CD1c-positive myeloid dendritic cell (primary cell): ENCODE results near the gene AFDN.
"Not testable (repeated sequence)": the region's sequence is repeated elsewhere in the genome, so short reads cannot be mapped to it uniquely, and the experiment has no call there.

Source experiments
- DNase-seq: peaks from one replicate; pipeline ENCODE4 v3.0.0-alpha.2; 2016; ENCODE audit errors: extremely low spot score

Gene AFDN

DNA sequence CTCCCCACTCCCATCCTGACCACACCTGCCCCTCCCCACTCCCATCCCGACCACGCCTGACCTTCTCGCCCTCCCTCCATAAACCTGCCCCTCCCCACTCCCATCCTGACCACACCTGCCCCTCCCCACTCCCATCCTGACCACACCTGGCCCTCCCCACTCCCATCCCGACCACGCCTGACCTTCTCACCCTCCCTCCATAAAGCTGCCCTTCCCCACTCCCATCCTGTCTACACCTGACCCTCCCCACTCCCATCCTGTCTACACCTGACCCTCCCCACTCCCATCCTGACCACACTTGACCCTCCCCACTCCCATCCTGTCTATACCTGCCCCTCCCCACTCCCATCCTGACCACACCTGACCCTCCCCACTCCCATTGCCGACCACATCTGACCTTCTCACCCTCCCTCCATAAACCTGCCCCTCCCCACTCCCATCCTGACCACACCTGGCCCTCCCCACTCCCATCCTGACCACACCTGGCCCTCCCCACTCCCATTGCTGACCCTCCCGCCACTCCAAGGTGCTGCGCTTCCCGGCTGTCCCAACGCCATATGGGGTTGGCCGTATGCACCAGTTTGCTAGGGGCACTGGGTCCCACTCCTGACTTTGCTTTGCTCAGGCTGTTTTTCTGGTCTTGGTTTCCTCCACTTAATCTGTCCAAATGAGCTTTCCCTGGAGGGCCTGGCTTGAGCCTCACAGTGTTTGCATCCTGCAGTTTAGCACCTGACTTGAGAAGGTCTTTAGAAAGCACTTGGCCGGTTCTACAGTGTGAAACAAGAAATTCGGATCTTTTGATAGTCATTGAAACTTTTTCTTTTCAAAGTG, 173.7 kb downstream of the AFDN start:
- no peak for DNase-seq

DNA sequence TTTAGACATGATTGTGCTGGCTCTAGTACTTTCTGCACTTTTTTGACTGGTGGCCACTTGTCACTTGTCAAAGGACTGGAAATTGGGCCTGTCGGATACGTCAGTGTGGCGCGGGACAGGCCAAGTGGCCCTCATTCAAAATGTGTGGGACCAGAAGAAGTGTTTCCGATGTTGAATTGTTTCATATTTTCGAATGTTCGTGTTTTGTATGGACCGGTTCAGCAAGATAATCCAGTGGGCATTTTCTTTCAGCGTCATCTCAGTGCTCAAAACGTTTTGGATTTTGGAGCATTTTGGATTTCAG, 174.3 kb downstream of the AFDN start:
- no peak for DNase-seq

DNA sequence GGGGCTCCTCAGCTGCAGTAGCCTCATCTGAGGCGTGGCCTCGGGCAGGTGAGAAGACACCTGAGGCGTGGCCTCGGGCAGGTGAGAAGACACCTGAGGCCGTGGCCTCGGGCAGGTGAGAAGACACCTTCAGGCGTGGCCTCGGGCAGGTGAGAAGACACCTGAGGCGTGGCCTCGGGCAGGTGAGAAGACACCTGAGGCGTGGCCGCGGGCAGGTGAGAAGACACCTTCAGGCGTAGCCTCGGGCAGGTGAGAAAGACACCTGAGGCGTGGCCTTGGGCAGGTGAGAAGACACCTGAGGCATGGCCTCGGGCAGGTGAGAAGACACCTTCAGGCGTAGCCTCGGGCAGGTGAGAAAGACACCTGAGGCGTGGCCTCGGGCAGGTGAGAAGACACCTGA, 174.8 kb downstream of the AFDN start:
- DNase-seq, result not testable (repeated sequence)

DNA sequence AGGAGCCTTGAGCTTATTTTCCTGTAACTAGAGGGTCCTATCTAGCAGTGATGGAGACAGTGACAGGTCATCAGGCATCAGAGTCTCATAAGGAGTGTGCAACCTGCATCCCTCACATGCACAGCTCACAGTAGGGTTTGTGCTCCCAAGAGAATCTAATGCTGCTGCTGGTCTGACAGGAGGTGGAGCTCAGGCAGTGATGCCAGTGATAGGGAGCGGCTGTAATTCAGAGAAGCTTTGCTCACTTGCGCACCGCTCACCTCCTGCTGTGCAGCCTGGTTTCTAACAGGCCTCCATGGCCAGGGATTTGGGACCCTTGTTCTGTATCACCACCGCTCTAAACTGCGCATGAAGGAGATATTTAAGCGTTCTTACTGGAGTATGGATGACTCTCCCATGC, 176.1 kb downstream of the AFDN start:
- DNase-seq, result no peak

DNA sequence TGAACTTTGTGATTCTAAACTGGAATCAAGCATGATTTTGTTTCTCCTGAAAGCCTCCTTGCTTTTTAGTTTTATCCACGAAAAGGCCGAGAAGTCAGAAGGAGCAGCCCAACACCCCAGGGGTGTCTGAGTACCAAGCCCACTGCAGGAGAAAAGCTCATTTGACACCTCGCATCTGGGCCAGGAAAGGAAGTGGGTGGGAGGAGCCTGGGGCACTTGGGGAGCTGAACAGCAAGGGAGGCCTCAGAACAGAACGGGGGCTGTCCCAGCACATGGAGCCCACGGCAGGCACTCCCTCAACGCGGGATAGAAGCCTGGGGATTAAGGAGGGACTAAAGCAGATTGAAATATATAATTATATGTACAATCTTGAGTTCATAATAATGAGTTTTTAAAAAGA, 177.3 kb downstream of the AFDN start:
- DNase-seq, result no peak

DNA sequence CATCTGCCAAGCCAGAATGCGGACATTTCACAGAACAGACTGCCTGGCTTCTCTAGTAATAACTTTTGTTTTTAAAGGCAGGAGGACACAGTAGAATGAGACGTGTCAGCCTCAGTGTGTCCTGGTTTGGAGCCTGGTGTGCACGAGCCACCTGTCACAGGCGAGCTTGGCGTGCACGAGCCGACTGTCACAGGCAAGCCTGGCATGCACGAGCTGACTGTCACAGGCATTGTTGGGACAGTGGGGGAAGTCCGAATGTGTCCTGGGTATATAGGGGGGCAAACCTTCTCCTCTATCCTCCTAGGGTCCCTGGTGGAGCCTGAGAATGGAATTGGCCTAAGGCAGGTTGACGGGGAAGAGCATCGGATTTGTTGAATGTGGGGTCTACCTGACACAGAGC, 178.2 kb downstream of the AFDN start:
- no peak for DNase-seq

DNA sequence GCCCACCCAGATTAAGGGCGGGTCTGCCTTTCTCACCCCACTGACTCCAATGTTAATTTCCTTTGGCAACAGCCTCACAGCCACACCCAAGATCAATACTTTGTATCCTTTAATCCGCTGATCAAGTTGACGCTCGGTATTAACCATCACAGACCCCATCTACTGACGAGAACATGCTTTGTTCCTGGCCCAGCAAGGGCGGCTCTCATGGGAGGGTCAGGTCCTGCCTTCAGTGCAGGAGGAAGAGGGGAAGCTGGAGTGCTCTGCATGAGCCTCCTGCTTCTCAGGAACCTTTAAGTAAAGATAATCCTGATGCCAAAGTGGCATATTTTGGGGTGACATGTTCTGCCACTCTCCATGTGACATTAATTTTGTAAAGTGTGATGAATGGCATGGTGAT, 179.1 kb downstream of the AFDN start:
- no peak for DNase-seq

DNA sequence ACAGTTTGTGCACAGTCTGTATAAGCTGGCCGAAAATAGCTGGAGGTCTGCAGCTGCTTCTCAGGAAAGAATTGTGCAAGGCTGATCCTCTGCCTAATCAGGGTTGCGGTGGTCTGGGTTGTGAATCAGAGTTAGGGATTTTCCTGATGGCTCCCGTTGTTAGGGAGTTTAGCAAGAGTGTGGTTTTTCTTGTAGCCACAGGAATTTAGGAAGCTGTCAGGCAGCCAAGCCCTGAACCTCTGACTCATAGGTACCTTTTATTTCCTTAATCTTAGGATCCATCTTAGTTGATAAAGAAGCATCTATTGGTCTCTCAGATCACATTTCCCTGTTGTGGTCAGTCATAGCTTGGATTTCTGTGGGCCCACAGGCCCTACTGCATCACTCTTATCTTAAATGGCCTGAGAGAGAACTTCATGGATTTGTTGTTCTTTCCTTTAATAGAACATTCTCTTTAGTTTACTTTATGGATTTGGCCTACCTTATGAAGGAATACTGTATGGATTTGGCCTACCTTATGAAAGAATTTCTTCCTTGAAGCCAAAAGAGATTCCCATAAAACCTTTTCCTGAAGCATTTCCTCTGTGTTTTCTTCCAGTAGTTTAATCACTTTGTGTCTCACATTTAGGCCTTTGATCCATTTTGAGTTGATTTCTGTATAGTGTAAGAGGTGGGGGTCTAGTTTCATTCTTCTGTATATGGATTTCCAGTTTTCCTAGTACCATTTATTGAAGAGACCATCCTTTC, 181.1 kb downstream of the AFDN start:
- DNase-seq, result peak; percentile 60

DNA sequence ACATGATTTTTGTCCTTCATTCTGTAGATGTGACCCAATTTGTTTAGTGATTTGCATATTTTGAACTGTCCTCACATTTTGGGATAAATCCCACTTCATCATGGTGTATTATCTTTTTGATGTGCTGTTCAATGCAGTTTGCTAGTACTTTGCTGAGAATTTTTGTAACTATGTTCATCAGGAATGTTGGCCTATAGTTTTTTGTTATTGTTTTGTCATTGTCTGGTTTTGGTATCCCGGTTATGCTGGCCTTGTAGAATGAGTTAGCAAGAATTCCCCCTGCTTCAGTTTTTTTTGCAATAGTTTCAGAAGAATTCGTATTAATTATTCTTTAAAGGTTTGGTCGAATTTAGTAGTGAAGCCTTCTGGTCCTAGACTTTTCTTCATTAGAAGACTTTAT, 182.6 kb downstream of the AFDN start:
- DNase-seq, result no peak

DNA sequence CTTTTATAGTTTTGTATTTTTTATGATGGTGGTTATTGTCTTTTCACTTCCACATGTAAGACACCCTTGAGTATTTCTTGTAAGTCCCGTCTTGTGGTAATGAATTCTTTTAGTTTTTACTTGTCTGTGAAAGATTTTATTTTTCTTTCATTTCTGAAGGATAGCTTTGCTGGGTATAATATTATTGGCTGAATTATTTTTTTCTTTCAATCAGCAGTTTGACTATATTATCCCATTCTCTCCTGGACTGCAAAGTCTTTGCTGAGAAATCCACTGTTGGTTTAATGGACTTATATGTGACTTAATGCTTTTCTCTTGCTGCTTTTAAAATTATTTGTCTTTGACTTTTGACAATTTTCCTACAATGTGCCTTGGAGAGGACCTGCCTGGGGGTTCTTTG, 184.6 kb downstream of the AFDN start:
- no peak for DNase-seq

DNA sequence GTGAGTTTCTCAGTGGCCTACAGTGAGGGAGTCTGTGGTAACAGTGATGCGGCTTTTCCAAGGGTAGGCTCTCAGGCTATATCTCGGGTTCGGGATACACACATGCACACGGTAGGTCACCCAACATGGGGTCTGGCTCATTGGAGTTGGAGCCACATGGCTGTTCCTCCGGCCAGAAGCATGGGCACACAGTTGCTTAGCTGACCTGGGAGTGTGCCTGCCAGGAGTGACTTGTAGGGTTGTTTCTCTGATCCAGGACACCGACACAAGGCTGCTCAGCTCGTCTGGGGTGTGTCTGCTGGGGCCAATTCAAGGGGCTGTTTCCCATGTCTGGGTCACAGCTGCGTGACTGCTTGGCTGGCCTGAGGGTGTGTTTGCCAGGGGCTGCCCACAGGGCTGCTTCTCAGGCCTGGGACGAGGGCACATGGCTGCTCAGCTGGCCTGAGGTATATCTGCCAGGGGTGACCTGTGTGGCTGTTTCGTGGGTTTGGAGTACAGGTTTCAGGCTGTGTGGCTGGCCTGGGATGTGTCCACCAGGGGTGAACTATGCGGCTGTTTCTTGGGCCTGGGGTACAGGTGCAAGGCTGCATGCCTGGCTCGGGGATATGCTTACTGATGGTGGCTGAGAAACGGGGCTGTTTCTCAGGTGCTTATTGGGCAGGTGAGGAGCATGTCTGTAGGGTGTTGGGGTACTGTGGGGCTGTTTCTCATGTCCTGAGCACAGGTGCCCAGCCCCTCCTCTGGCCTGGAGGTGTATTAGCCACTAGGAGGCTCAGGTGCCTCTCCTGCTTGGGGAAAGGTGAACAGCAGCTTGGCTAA, 185.9 kb downstream of the AFDN start:
- no peak for DNase-seq

DNA sequence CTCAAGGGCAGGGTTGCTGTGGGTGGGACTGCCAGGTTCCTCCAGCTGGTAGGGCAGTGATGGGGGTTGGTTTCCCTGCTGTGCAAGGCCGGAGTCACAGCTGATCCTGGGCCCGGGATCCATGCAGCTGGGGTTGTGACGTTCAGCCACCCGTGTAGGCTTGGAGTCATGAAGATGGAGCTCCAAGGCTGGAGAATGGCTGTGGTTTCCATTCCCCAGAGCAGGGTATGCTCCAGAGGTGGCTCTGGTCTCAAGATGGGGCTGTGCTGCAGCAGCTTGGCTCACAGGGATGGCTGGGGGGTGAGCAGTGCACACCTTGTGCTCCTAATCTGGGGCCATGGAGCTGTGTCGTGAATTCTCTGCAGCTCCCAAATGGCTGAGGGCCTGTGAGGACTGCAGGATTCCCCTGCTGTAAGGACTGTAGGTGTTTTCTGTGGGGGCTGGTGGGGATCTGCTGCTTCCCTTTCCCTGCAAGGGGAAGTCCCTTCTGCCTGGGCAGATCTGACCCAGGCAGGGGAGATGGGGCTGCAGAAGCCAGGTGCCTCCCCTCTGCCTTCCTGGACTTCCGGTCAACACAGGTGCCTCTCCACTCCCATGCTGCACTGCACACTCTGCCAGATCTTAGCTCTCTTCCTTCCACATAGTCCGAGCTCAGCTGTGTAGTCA, 186.7 kb downstream of the AFDN start:
- no peak for DNase-seq

DNA sequence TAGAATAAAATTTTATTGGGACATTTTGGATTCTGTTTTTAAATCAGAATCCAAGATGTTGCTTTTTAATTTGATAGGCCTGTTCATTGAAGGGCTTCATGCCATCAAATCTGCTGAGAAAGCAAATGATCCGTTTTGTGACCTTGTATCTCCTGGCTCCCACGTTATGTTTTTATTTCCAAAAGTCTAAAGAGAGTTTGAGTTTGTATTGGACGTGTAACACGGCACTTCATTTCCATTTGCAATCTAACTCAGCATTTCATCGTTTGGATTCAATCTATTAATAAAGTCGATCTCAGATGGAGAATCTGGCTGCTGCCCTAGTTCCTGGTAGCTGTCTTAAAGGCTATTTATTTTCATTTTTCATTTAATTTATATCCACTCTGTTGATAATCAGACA, 187.7 kb downstream of the AFDN start:
- no peak for DNase-seq

DNA sequence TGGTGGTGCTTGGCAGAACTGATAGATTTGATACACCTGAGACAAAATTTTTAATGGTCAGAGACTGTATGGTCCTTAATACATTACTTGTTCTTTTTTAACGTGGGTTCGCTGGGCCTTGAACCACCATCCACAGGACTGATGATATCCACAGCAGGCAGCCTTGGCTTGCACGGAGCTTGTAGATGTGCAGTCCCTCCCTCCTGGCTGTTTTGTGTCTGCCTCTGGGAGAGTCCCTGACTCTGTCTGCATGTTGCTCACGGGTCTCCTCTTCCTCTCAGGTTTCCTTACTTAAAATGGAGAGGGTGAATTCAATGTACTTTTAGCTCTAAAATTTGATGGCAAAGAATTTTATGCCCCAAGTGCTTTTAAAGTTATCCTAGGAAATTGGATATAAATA, 188.3 kb downstream of the AFDN start:
- no peak for DNase-seq

DNA sequence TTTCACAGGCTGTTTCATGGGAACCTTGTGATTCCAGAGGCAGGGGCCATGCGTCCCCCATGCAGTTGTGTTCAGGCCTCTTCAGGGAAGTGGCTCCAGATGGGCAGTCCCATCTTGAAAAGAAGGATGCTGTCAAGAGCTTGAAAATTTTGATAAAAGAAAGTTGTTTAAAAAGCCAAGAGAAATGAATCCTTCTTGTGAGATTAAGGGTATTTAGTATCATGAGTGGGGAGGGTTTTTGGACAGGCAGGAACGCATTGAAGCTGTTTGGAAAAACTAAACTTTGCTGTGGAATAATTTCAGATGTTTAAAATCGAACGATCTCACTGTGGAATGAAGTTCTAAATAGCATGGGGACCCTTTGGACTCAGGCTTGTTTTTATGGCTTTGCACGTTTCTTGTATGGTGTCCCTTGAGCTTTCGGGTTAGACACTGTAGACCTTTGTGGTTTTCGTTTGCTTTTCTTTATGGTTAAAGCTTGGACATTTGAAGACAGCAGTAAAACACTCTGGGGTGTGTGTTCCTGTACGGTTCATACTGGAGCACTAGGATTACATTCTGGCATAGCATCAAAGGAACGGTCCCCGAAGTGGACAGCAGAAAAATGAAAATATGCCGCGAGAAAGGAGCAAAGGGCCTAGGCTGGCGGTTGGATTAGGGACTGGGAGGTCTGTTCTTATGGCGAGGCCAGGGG, 188.9 kb downstream of the AFDN start:
- DNase-seq, result no peak

DNA sequence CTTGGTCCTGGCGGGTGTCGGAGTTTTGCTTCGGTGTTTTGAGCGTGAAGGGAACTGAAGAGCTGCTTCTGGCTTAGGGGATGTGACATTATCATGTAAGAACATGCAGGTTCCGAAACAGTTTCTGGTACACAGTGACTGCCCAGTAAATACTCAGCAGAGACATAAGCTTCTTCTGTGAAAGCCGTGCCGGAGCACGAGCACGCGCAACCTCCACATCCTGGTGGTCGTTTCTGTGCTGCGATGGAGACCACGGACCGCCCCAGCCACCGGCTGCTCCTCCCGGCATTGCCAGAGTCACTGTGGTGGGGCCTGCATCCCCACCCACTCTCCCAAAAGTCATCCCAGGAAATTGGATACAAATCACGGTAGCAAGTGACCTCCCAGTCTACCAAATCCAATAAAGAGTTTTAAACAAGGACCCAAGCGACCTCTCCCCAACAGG, 189.5 kb downstream of the AFDN start:
- no peak for DNase-seq

DNA sequence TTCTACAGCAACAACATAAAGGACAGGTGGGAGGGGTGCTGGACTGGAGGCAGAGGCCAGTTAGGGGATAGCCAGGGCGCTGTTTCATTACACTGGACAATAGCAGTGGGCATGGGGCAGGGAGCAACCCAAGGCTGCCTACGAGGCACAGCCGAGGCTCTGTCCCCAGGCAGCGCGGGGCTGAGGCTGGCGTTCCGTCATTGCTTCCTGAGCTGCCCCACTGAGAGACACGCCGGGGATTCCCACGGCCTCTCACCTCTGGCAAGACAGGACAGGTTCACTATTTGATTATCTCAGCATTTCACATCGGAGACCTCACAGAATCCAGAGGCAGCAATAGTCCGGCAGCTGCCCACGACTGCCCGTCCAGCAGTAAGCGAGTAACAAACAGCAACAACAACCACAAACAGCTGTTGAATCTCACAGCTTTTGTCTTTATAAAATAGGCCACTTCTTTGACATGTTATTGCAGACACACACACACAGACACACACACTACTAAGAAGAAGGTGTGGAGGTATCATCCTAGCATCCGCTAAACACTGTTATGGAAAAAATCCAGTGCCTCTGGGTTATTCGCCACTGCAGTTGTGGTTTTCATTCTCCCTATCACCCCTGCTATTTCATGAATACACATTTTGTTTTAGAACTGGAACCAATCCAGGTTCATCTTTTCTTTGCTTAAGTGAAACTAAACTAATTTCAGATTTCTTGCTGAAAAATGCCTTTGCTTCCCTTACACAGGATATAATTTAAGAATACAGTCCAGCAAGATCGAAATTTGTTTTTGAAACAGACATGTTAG, 190.2 kb downstream of the AFDN start:
- no peak for DNase-seq

DNA sequence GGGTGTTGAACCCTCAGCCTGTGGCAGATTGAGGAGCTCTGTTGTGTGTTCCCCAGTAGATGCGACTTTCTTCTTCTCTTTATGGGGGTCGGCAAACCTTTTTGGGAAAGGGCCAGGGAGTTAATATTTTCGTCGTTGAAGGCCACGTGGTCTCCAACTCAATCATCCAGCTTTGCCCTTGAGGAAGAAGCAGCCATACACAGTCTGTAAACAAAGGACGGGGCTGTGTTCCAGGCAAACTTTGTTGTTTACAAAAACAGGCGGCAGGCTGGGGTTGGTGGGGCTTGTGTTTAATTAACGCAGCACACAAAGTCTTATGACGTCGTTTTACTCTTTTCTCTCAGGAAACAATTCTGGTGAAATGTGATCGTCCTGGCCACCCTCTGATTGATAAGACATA, 190.9 kb downstream of the AFDN start:
- DNase-seq, result no peak

DNA sequence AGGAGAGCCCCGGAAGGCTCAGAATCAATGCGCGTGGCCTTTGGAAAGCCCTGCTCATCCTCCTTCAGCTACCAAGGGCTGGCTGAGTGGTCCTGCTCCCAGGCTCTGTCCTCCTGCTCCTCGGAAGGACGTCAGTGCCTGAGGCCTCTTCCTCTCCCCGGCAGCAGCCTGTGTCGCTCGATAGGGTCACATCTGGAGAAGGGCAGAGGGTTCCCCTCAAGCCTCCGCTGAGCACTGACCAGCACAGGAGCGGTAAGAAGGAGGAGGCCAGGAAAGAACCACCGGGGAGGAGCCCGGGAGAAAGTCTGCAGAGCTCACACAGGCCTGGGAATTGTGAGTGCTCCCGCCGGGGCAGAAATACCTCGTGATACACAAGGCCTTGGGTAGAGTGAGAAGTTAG, 192.0 kb downstream of the AFDN start:
- DNase-seq, result no peak

DNA sequence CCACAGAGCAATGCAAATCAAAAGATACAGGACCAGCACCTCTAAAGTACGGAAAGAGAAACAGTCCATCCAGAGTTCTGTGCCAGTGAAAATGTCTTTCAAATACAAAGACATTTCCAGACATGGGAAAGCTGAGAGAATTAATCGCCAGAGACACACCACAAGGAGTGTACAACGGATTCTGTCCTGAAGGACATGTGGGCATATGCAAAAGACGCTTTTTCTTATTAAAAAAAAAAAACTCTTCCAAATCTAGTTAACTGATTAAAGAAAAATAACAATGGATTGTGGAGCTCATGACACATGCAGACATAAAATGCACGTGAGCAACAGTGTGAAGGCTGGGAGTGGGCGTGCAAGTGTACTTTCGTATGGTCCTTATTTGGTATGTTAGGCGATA, 193.5 kb downstream of the AFDN start:
- no peak for DNase-seq

DNA sequence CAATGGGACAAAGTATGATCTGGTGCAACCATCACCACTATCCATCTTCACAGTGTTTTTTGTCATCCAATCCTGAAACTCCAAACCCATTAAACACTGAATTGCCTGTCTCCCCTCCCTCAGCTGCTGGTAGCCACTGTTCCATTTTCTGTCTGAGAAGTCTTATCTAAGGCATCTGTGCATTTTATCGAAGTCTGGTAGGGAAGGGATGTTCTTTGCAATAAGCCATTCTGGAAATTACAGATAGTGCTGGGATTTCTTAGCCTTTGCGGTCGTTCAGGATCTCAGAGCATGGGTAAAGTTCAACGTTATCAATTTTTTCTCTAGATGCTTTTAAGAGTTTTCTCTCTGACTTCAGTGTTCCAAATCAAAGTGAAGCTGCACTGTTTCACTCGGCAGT, 194.9 kb downstream of the AFDN start:
- no peak for DNase-seq
